ENCODE measurements around the gene METTL5. TPM values are rescaled to one million over a fixed set of nuclear protein-coding genes. Genes with fewer than 3 reads are reported as not detected.

METTL5 gene
- total and polyA plus RNA-seq, 9 of the 15 experiments (the other 6 are each of a cell fraction or from before 2014, with no cell fraction given) = 149 to 471 (median 224) TPM

GRCh38 chr2:169838743-169839489, 14.2 kb upstream of the METTL5 start (continued):
- TF ChIP-seq EHMT2 (IDR thresholded peaks at IDR 0.05) = 0 out of 2 replicates have a peak, but pooled peaks have one; percentile 12
- TF ChIP-seq BRF2 (IDR thresholded peaks at IDR 0.05; ENCODE audit: borderline replicate concordance, insufficient read depth, insufficient read length) = no peak
- no peak for TF ChIP-seq MEIS2 (IDR thresholded peaks at IDR 0.05; ENCODE audit: partially characterized antibody)
- TF ChIP-seq ELF1 (tag; IDR thresholded peaks at IDR 0.05) = no peak
- no peak for TF ChIP-seq FOSL1 (tag; conservative IDR thresholded peaks at IDR 0.05)
- TF ChIP-seq ATF4 (CRISPR knock-in tag; IDR thresholded peaks at IDR 0.05) = no peak
- TF ChIP-seq ZNF197 (CRISPR knock-in tag; IDR thresholded peaks at IDR 0.05; ENCODE audit: low read depth) = no peak
- no peak for TF ChIP-seq MBD1 (CRISPR knock-in tag; IDR thresholded peaks at IDR 0.05)
- TF ChIP-seq HDAC2 (IDR thresholded peaks at IDR 0.05) = peak; percentile 39; the same call in 1 of the 2 replicates
- no peak for TF ChIP-seq ZNF436 (CRISPR knock-in tag; IDR thresholded peaks at IDR 0.05)
- TF ChIP-seq PPARD (CRISPR knock-in tag; IDR thresholded peaks at IDR 0.05) = no peak
- TF ChIP-seq ZNF778 (CRISPR knock-in tag; IDR thresholded peaks at IDR 0.05) = no peak
- TF ChIP-seq ZNF12 (CRISPR knock-in tag; IDR thresholded peaks at IDR 0.05) = no peak
- no peak for TF ChIP-seq SMAD1 (IDR thresholded peaks at IDR 0.05; ENCODE audit: low read depth, low read length, partially characterized antibody)
- 0 out of 2 replicates have a peak, but pooled peaks have one; percentile 28 for TF ChIP-seq HMBOX1 (IDR thresholded peaks at IDR 0.05)
- peak; percentile 77 for TF ChIP-seq SMARCA4 (IDR thresholded peaks at IDR 0.05)
- TF ChIP-seq RAD51 (IDR thresholded peaks at IDR 0.05; ENCODE audit: borderline replicate concordance, low read depth) = 0 out of 2 replicates have a peak, but pooled peaks have one; percentile 18
- TF ChIP-seq NCOA4 (IDR thresholded peaks at IDR 0.05; ENCODE audit: partially characterized antibody) = peak; percentile 18
- no peak for TF ChIP-seq ZNF785 (CRISPR knock-in tag; IDR thresholded peaks at IDR 0.05)
- TF ChIP-seq ZNF511 (CRISPR knock-in tag; IDR thresholded peaks at IDR 0.05) = no peak
- TF ChIP-seq ZNF644 (tag; IDR thresholded peaks at IDR 0.05; ENCODE audit: low read depth) = no peak
- no peak for TF ChIP-seq ZNF830 (CRISPR knock-in tag; IDR thresholded peaks at IDR 0.05)
- TF ChIP-seq ZFP1 (CRISPR knock-in tag; IDR thresholded peaks at IDR 0.05) = no peak
- TF ChIP-seq ZC3H8 (IDR thresholded peaks at IDR 0.05) = 0 out of 2 replicates have a peak, but pooled peaks have one; percentile 22
- TF ChIP-seq TAL1 (IDR thresholded peaks at IDR 0.05) = peak; percentile 18; the same call in 1 of the 2 replicates

Data from K562 (cell line).